GM12864 (cell line): ENCODE measurements around the gene TIMM22.
"Not testable (repeated sequence)": the region's sequence is repeated elsewhere in the genome, so short reads cannot be mapped to it uniquely, and the experiment has no call there.

Experiments
- DNase-seq: peaks from one replicate; pipeline ENCODE4 v3.0.0-alpha.2; 2011; ENCODE audit warnings: low read depth
- H3K4me3 ChIP-seq: 2 replicates; pipeline ENCODE4 v1.5.1; 2011; ENCODE audit warnings: mild to moderate bottlenecking, low read depth, low read length, control low read depth
- CTCF ChIP-seq: IDR thresholded peaks from 2 replicates; pipeline ENCODE4 v1.5.1; 2011; ENCODE audit warnings: low read depth, mild to moderate bottlenecking, moderate library complexity, low read length, control low read depth, inconsistent platforms; ENCODE audit errors: missing control alignments

The TIMM22 gene

GRCh38 chr17:996554-997344, at the start of gene TIMM22:
Gene TIMM22 (plus strand): TSS chr17:997129. CDS start chr17:997143, 14 bp downstream.
- peak within 1 kb of the TSS; percentile 64 for H3K4me3 ChIP-seq
- DNase-seq: peak; percentile 92
- TF ChIP-seq CTCF: peak; percentile 81

- no peak for DNase-seq
- H3K4me3 ChIP-seq: no peak overlapping the region
- no peak for TF ChIP-seq CTCF
These were observed 48.6 kb upstream of the TIMM22 start for GRCh38 chr17:948284-948852.

GRCh38 chr17:949623-950303, 47.2 kb upstream of the TIMM22 start:
- TF ChIP-seq CTCF: no peak
- DNase-seq: no peak
- no peak overlapping the region for H3K4me3 ChIP-seq

GRCh38 chr17:951325-952132, 45.4 kb upstream of the TIMM22 start:
- TF ChIP-seq CTCF: no peak
- no peak for DNase-seq
- H3K4me3 ChIP-seq: no peak overlapping the region

- DNase-seq, H3K4me3 ChIP-seq: not testable (repeated sequence)
These were observed 44.3 kb upstream of the TIMM22 start for GRCh38 chr17:952592-952991.

GRCh38 chr17:953767-954166, 43.2 kb upstream of the TIMM22 start:
- TF ChIP-seq CTCF: no peak
- H3K4me3 ChIP-seq: no peak overlapping the region
- DNase-seq: no peak
